ENCODE measurements around the gene ZBTB7C.
A peak's percentile ranks its signal among the peaks of the same experiment; 100 is the strongest.

ZBTB7C gene

GRCh38 chr18:48376934-48377333 is 32.2 kb downstream of the ZBTB7C start:
- Mint-ChIP-seq H3K36me3 (ENCODE audit: low read depth) (no peaks in the 10 kb centered on the region), H3K27me3 (ENCODE audit: low read depth) (peaks cover 6% of the 10 kb centered on the region), H3K27ac (peak overlapping the region in 1 of 3 experiments; percentile 48), H3K4me1 (no peaks in the 10 kb centered on the region), H3K9me3 (peaks cover 7% of the 10 kb centered on the region), H3K4me3 (no peak overlapping the region)
- TF ChIP-seq CTCF (IDR thresholded peaks at IDR 0.05; ENCODE audit: unreplicated experiment in 3 of 3) = no peak

DNA sequence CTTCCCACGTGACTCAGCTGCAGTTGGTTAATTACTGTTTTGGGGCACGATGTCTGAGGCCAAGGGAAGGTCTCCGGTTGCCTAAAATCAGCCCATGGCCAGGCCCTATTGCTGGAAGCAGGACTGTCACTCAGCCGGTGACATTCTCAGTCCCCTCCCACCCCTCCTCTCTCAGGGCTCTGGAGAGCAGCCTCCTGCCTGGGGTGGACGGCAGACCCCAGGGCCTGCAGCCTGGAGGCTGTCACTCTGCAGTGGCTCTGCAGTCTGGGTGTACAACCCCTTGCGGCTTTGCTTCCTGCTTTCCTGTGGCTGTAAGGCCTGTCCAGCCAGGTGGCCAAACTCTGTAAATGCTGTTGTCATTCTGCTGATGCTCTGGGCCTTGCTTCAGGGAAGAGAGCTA is 32.8 kb downstream of the ZBTB7C start:
- peak overlapping the region in 1 of 3 experiments; percentile 48 for H3K27ac Mint-ChIP-seq
- peaks cover 6% of the 10 kb centered on the region for H3K27me3 Mint-ChIP-seq (ENCODE audit: low read depth)
- no peaks in the 10 kb centered on the region for H3K36me3 Mint-ChIP-seq (ENCODE audit: low read depth)
- no peak for TF ChIP-seq CTCF (IDR thresholded peaks at IDR 0.05; ENCODE audit: unreplicated experiment in 3 of 3)
- peaks cover 7% of the 10 kb centered on the region for H3K9me3 Mint-ChIP-seq
- no peaks in the 10 kb centered on the region for H3K4me1 Mint-ChIP-seq
- H3K4me3 Mint-ChIP-seq = no peak overlapping the region

GRCh38 chr18:48375150-48375800 is 33.9 kb downstream of the ZBTB7C start:
- Mint-ChIP-seq H3K9me3 (peaks cover 7% of the 10 kb centered on the region), H3K4me3 (no peak overlapping the region), H3K4me1 (no peaks in the 10 kb centered on the region), H3K27ac (peak overlapping the region in 1 of 3 experiments; percentile 22), H3K36me3 (ENCODE audit: low read depth) (no peaks in the 10 kb centered on the region), H3K27me3 (ENCODE audit: low read depth) (peaks cover 6% of the 10 kb centered on the region)
- no peak for TF ChIP-seq CTCF (IDR thresholded peaks at IDR 0.05; ENCODE audit: unreplicated experiment in 3 of 3)

DNA sequence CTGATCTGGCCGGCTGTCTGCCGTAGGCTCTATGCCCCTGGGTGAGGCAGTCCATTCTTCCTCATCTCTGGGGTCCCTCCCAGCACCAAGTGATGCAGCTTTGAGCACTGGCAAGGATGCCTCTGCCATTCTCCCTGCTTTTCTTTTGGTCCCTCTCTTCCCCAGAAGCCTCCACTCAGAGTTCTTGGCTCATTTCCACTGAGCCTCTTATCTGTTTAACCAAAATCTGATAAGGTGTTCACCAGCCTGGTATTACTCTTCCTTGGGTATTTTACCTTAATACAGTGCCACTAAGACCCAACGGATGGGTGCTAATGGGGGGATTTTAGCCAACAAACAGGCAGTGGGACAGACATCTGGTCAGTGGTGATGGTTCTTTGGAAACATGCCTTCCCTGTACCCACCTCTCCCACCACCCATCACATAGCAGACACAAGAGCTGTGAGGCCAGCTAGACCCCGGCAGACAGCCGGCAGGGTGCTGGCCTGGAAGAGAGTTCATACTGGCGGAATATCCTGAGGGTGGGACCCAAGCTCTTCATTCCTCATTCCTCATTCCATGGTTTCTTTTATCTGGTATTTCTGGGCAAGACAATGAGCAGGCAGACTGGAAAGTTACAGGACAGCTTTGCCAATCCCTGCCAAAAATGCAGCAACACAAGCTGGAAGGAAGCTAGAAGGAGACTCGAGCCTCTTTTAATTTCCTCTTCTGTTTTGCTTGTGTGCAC is 34.6 kb downstream of the ZBTB7C start:
- H3K9me3 Mint-ChIP-seq = peaks cover 5% of the 10 kb centered on the region
- H3K4me1 Mint-ChIP-seq = no peaks in the 10 kb centered on the region
- H3K27me3 Mint-ChIP-seq (ENCODE audit: low read depth) = peaks cover 6% of the 10 kb centered on the region
- H3K36me3 Mint-ChIP-seq (ENCODE audit: low read depth) = no peaks in the 10 kb centered on the region
- H3K27ac Mint-ChIP-seq = peak overlapping the region in 1 of 3 experiments; percentile 22
- no peak overlapping the region for H3K4me3 Mint-ChIP-seq
- TF ChIP-seq CTCF (IDR thresholded peaks at IDR 0.05; ENCODE audit: unreplicated experiment in 3 of 3) = no peak

GRCh38 chr18:48371854-48372602 is 37.2 kb downstream of the ZBTB7C start:
- Mint-ChIP-seq H3K27me3 (ENCODE audit: low read depth) (peaks cover 6% of the 10 kb centered on the region), H3K27ac (peak overlapping the region in 1 of 3 experiments; percentile 29), H3K4me3 (no peak overlapping the region), H3K4me1 (no peaks in the 10 kb centered on the region), H3K36me3 (ENCODE audit: low read depth) (no peaks in the 10 kb centered on the region), H3K9me3 (no peaks in the 10 kb centered on the region)
- no peak for TF ChIP-seq CTCF (IDR thresholded peaks at IDR 0.05; ENCODE audit: unreplicated experiment in 3 of 3)

Data from nephron (organoid).